Umbilical cord (tissue), 2 donors: Measurements from ENCODE around the gene HPSE2. TPM values are rescaled to one million over a fixed set of nuclear protein-coding genes. Genes with fewer than 3 reads are reported as not detected.

Experiments
- DNase-seq: peaks from one replicate; pipeline ENCODE4 v3.0.0-alpha.2; 2015; ENCODE audit warnings: low spot score
- total RNA-seq: library from RNA; depleted of rRNA; stranded (reverse); fragments of >200 nt; gene quantifications from one replicate; pipeline ENCODE4 v1.2.3, GENCODE V29; 2014; ENCODE audit warnings: low replicate concordance; ENCODE audit not compliant: insufficient read depth

The HPSE2 gene
- total RNA-seq, 1 donor from 2014 or later, result 18.8 TPM

- DNase-seq, result no peak
These were observed 383.0 kb downstream of the HPSE2 start for GRCh38 chr10:98852686-98853085.

- no peak for DNase-seq
These were observed 387.3 kb downstream of the HPSE2 start for GRCh38 chr10:98848361-98848760.

GRCh38 chr10:98846787-98847186 is 388.9 kb downstream of the HPSE2 start:
- DNase-seq, result no peak

- DNase-seq, result peak; percentile 9
These were observed 402.1 kb downstream of the HPSE2 start for GRCh38 chr10:98833542-98833941.

- DNase-seq, result peak; percentile 87
These were observed 402.9 kb downstream of the HPSE2 start for GRCh38 chr10:98832738-98833137.

- peak; percentile 81 for DNase-seq
These were observed 403.5 kb downstream of the HPSE2 start for GRCh38 chr10:98832196-98832595.

- DNase-seq, result no peak
These were observed 404.3 kb downstream of the HPSE2 start for GRCh38 chr10:98831391-98831790.

- no peak for DNase-seq
These were observed 409.9 kb downstream of the HPSE2 start for GRCh38 chr10:98825741-98826140.

GRCh38 chr10:98817396-98817795 is 418.3 kb downstream of the HPSE2 start:
- DNase-seq, result no peak

GRCh38 chr10:98815039-98815885 is 420.4 kb downstream of the HPSE2 start:
- peak; percentile 38 for DNase-seq

GRCh38 chr10:98814470-98814869 is 421.2 kb downstream of the HPSE2 start:
- DNase-seq, result no peak

GRCh38 chr10:98808282-98808892 is 427.3 kb downstream of the HPSE2 start:
- DNase-seq, result no peak

GRCh38 chr10:98800263-98800662 is 435.4 kb downstream of the HPSE2 start:
- no peak for DNase-seq

- DNase-seq, result no peak
These were observed 440.2 kb downstream of the HPSE2 start for GRCh38 chr10:98795467-98795866.

GRCh38 chr10:98790817-98791216 is 444.8 kb downstream of the HPSE2 start:
- peak; percentile 17 for DNase-seq

- DNase-seq, result no peak
These were observed 457.3 kb downstream of the HPSE2 start for GRCh38 chr10:98778277-98778759.

GRCh38 chr10:98758463-98758862 is 477.2 kb downstream of the HPSE2 start:
- DNase-seq, result no peak

- no peak for DNase-seq
These were observed 487.4 kb downstream of the HPSE2 start for GRCh38 chr10:98748298-98748697.

GRCh38 chr10:98745645-98746044 is 490.0 kb downstream of the HPSE2 start:
- DNase-seq, result no peak

GRCh38 chr10:98720551-98720950 is 515.1 kb downstream of the HPSE2 start:
- peak; percentile 21 for DNase-seq

- DNase-seq, result no peak
These were observed 522.1 kb downstream of the HPSE2 start for GRCh38 chr10:98713586-98713985.

GRCh38 chr10:98696516-98696915 is 539.1 kb downstream of the HPSE2 start:
- DNase-seq, result no peak

- peak; percentile 68 for DNase-seq
These were observed 540.8 kb downstream of the HPSE2 start for GRCh38 chr10:98694883-98695282.
